GM12878 (cell line): ENCODE measurements around the gene PTPRN2.

Experiments used
- CTCF ChIP-seq, 3 experiments: IDR thresholded peaks in 2 of 3; conservative IDR thresholded peaks in 1 of 3; 2 replicates each; pipeline ENCODE4 v1.5.1; 2011; ENCODE audit warnings: low read depth in 3 of 3, low read length in 3 of 3, mild to moderate bottlenecking in 3 of 3, control low read depth in 2 of 3, moderate library complexity in 2 of 3, inconsistent platforms in 1 of 3, mixed read lengths in 1 of 3; ENCODE audit not compliant: control insufficient read depth in 2 of 3, insufficient read depth in 1 of 3; ENCODE audit errors: extremely low read depth in 1 of 3
- NFXL1 ChIP-seq: fragments of 450-650 bp; IDR thresholded peaks from 2 replicates; pipeline ENCODE4 v1.6.1; 2017; ENCODE audit warnings: antibody characterized with exemption, mild to moderate bottlenecking, borderline replicate concordance
- POLR2AphosphoS5 ChIP-seq: IDR thresholded peaks from 2 replicates; pipeline ENCODE4 v1.6.1; 2011; ENCODE audit warnings: mild to moderate bottlenecking, low read length, inconsistent platforms
- SP1 ChIP-seq: IDR thresholded peaks from one replicate; pipeline ENCODE4 v1.6.1; 2011; ENCODE audit warnings: low read depth, low read length
- SPI1 ChIP-seq: IDR thresholded peaks from 2 replicates; pipeline ENCODE4 v1.6.1; 2011; ENCODE audit warnings: low read depth, mild to moderate bottlenecking, low read length, moderate library complexity, borderline replicate concordance; ENCODE audit not compliant: insufficient read depth

DNA sequence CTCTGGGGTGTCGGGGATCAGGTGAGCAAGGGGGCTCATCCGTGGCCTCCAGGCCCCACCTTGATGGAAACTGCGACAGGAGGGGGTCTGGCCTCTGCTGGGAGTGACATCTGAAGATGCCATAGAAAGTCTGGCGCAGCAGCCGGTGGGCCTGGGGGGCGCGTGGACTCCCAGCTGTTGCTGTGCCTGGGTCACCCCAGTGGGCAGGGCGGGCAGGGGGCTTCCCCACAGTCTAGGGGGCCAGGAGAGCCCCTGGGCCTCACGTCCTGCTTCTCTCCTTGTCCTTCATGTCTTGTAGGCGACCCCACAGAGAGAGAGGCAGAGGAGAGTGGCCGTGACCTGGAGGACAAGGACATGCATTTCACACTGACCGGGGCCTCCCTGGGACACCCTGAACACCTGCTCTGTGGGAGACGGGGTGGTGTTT, 800.3 kb downstream of the PTPRN2 start:
- TF ChIP-seq CTCF (IDR thresholded peaks at IDR 0.05 in 2 of 3, conservative IDR thresholded peaks at IDR 0.05 in 1 of 3; ENCODE audit: control insufficient read depth in 2 of 3, extremely low read depth in 1 of 3, insufficient read depth in 1 of 3, low read depth in 3 of 3, low read length in 3 of 3) (no peak), SPI1 (no peak), POLR2AphosphoS5 (no peak), SP1 (no peak), NFXL1 (no peak)
